Measurements from ENCODE around the gene RPP40. TPM values are rescaled to one million over a fixed set of nuclear protein-coding genes. Genes with fewer than 3 reads are reported as not detected.

The RPP40 gene
- total RNA-seq, 4 donors from 2014 or later, result 1.0 to 16.2 (median 4.2) TPM

DNA sequence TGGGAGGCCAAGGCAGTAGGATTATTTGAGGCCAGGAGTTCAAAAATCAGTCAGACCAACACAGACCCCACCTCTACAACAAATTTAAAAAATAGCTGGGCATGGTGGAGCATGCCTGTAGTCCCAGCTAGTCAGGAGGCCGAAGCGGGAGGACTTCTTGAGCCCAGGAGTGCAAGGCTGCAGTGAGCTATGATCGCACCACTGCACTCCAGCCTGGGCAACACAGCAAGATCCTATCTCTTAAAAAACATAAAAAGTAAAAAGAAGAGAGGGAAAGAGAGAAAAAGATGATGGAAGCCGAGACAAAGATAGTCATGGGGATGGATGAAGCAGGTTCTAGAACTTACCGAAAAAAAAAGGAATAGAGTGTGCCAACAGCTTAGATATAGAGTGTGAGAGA is 25.8 kb upstream of the RPP40 start:
- no peaks in the 10 kb centered on the region for H3K4me1 ChIP-seq
- H3K27ac ChIP-seq, result no peak overlapping the region
- TF ChIP-seq CTCF (IDR thresholded peaks at IDR 0.05), result no peak
- TF ChIP-seq POLR2A (IDR thresholded peaks at IDR 0.05), result no peak
- no peak overlapping the region for H3K4me3 ChIP-seq
- H3K9me3 ChIP-seq, result no peaks in the 10 kb centered on the region
- H3K36me3 ChIP-seq, result no peaks in the 10 kb centered on the region
- no peak for DNase-seq
- no peaks in the 10 kb centered on the region for H3K27me3 ChIP-seq
- intact Hi-C loops (cut with DNase I; ENCODE audit: low total_unique reads), result no loop called here

GRCh38 chr6:5028921-5029320 is 25.1 kb upstream of the RPP40 start:
- TF ChIP-seq POLR2A (IDR thresholded peaks at IDR 0.05), result no peak
- no peak for TF ChIP-seq CTCF (IDR thresholded peaks at IDR 0.05)
- intact Hi-C loops (cut with DNase I; ENCODE audit: low total_unique reads), result no loop called here
- H3K36me3 ChIP-seq, result no peaks in the 10 kb centered on the region
- no peak for DNase-seq
- H3K9me3 ChIP-seq, result no peaks in the 10 kb centered on the region
- H3K27ac ChIP-seq, result no peak overlapping the region
- H3K27me3 ChIP-seq, result no peaks in the 10 kb centered on the region
- no peak overlapping the region for H3K4me3 ChIP-seq
- no peaks in the 10 kb centered on the region for H3K4me1 ChIP-seq

DNA sequence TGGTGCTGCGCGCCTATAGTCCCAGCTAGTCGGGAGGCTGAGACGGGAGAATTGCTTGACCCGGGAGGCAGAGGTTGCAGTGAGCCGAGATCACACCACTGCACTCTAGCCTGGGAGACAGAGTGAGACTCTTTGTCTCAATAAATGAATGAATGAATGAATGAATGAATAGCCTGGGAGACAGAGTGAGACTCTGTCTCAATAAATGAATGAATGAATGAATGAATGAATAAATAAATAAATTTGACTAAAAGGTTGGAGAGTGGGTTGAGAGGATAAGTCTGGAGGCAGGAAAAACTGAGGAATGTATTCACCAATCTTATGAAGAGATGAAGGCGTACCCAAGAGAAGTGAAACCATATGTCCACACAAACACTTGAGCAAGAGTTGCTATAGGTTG is 24.5 kb upstream of the RPP40 start:
- Histone ChIP-seq H3K4me3 (no peak overlapping the region), H3K9me3 (no peaks in the 10 kb centered on the region), H3K4me1 (no peaks in the 10 kb centered on the region), H3K36me3 (no peaks in the 10 kb centered on the region), H3K27ac (no peak overlapping the region), H3K27me3 (no peaks in the 10 kb centered on the region)
- TF ChIP-seq POLR2A (IDR thresholded peaks at IDR 0.05), result no peak
- no peak for DNase-seq
- intact Hi-C loops (cut with DNase I; ENCODE audit: low total_unique reads), result no loop called here

DNA sequence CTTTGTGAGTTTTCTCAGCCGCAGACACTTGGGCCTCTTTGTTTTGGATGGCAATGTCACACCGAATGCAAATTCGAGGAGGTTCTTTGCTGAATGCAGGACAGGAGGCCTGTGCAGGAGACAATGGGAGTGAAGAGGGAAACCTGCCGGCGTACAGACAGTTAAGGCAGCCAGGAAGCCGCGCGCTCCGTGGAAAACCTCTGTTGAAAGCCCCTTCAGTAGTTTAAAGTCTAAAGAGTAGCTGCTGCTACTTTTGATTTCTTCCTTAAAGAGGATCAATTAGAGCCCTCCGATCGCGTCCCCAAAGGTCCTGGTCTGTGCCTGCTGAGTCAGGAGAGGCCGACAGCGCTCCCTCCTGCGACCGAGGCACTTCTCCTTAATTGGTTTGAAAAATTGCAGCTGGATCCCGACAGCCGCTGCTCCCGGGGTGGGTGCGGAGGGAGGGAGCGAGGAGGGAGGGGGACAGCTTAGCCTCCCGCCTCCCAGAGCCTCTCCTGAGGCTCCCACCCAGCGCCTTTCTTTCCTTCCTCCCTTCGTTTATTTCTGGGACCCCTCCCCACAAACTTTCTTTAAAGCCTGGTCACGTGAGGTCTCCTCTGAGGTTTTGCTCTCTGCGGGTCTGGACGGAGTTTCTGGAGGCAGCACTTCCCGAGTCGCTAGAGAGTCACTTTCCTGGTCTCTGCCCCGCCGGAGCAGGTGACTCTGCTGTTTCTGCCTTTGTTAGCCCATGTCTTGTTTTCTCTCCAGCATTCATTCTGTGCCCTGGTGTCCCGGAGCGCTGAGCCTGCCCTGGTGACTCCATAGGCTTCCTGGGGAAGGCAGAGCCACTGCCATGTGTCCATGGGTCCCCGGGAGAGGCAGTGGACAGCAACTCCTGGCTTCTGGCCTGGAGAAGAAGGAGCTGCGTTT is 22.3 kb upstream of the RPP40 start:
- Histone ChIP-seq H3K27me3 (no peaks in the 10 kb centered on the region), H3K4me1 (no peaks in the 10 kb centered on the region), H3K36me3 (no peaks in the 10 kb centered on the region), H3K4me3 (peak overlapping the region; percentile 49 to 58), H3K9me3 (no peaks in the 10 kb centered on the region), H3K27ac (peak overlapping the region; percentile 78 to 83)
- TF ChIP-seq CTCF (IDR thresholded peaks at IDR 0.05) (peak in 3 of 4 experiments; percentile 18 to 32 (median 31)), POLR2A (IDR thresholded peaks at IDR 0.05) (peak in 1 of 2 donors; percentile 12)
- DNase-seq, result peak; percentile 74 to 81
- intact Hi-C loops (cut with DNase I; ENCODE audit: low total_unique reads), result no loop called here

GRCh38 chr6:5023923-5024322 is 20.1 kb upstream of the RPP40 start:
- Histone ChIP-seq H3K36me3 (no peaks in the 10 kb centered on the region), H3K4me3 (no peak overlapping the region), H3K4me1 (no peaks in the 10 kb centered on the region), H3K27me3 (no peaks in the 10 kb centered on the region), H3K9me3 (no peaks in the 10 kb centered on the region), H3K27ac (no peak overlapping the region)
- TF ChIP-seq POLR2A (IDR thresholded peaks at IDR 0.05) (no peak), CTCF (IDR thresholded peaks at IDR 0.05) (no peak)
- intact Hi-C loops (cut with DNase I; ENCODE audit: low total_unique reads), result no loop called here
- no peak for DNase-seq

Measured in uterus (tissue), 4 donors.